Stimulated activated CD4-positive, alpha-beta T cell treated with anti-CD3 and anti-CD28 coated beads, TNF-alpha, amount 100 ng/mL, for 48 hours (primary cell): ENCODE data around the gene PSAPL1.

Experiments used
- DNase-seq, 3 donors: peaks; one replicate each; pipeline ENCODE4 v3.0.0-alpha.2; 2020; ENCODE audit warnings: low read depth in 3 of 3

The PSAPL1 gene

GRCh38 chr4:7434766-7435150 lies at the start of gene PSAPL1:
TSS of gene PSAPL1 (minus strand) at chr4:7434930. CDS start at chr4:7434879, 51 bp downstream.
- DNase-seq = no peak

- DNase-seq = no peak
Measured at GRCh38 chr4:7481227-7481626, 46.5 kb upstream of the PSAPL1 start.

GRCh38 chr4:7480423-7480822 lies 45.7 kb upstream of the PSAPL1 start:
- no peak for DNase-seq

- no peak for DNase-seq
Measured at GRCh38 chr4:7478665-7479064, 43.9 kb upstream of the PSAPL1 start.

- no peak for DNase-seq
Measured at GRCh38 chr4:7477695-7478094, 43.0 kb upstream of the PSAPL1 start.

GRCh38 chr4:7476820-7477219 lies 42.1 kb upstream of the PSAPL1 start:
- DNase-seq = no peak

- no peak for DNase-seq
Measured at GRCh38 chr4:7475207-7475606, 40.5 kb upstream of the PSAPL1 start.

GRCh38 chr4:7474320-7474719 lies 39.6 kb upstream of the PSAPL1 start:
- DNase-seq = no peak

GRCh38 chr4:7473081-7473480 lies 38.4 kb upstream of the PSAPL1 start:
- DNase-seq = no peak

- DNase-seq = no peak
Measured at GRCh38 chr4:7472442-7473013, 37.8 kb upstream of the PSAPL1 start.

- DNase-seq = no peak
Measured at GRCh38 chr4:7470522-7471128, 35.9 kb upstream of the PSAPL1 start.

GRCh38 chr4:7470111-7470510 lies 35.4 kb upstream of the PSAPL1 start:
- no peak for DNase-seq

- DNase-seq = no peak
Measured at GRCh38 chr4:7469023-7469422, 34.3 kb upstream of the PSAPL1 start.

- no peak for DNase-seq
Measured at GRCh38 chr4:7467471-7467870, 32.7 kb upstream of the PSAPL1 start.

- no peak for DNase-seq
Measured at GRCh38 chr4:7466904-7467303, 32.2 kb upstream of the PSAPL1 start.

- no peak for DNase-seq
Measured at GRCh38 chr4:7466215-7466614, 31.5 kb upstream of the PSAPL1 start.

- DNase-seq = no peak
Measured at GRCh38 chr4:7465017-7465416, 30.3 kb upstream of the PSAPL1 start.

GRCh38 chr4:7464259-7464655 lies 29.5 kb upstream of the PSAPL1 start:
- no peak for DNase-seq

GRCh38 chr4:7463566-7464258 lies 29.0 kb upstream of the PSAPL1 start:
- no peak for DNase-seq

GRCh38 chr4:7462509-7462971 lies 27.8 kb upstream of the PSAPL1 start:
- DNase-seq = no peak

GRCh38 chr4:7461230-7461629 lies 26.5 kb upstream of the PSAPL1 start:
- no peak for DNase-seq

GRCh38 chr4:7460566-7460965 lies 25.8 kb upstream of the PSAPL1 start:
- DNase-seq = no peak

GRCh38 chr4:7459471-7459870 lies 24.7 kb upstream of the PSAPL1 start:
- DNase-seq = no peak
